Cardiac muscle cell (in vitro differentiated cells and primary cell): ENCODE data around the gene MTCL1. TPM values are rescaled to one million over a fixed set of nuclear protein-coding genes. Genes with fewer than 3 reads are reported as not detected.

Experiments used
- DNase-seq, 2 donors: peaks; one replicate each; pipeline versions ENCODE4 v3.0.0 to v3.0.0-alpha.2; 2010 to 2017; ENCODE audit warnings: low read depth in 1 of 2, low spot score in 1 of 2
- H3K27ac ChIP-seq: fragments of 200-600 bp; sonication (generic); 2 replicates; pipeline ENCODE4 v1.5.1; 2016
- H3K27me3 ChIP-seq: fragments of 200-600 bp; sonication (generic); 2 replicates; pipeline ENCODE4 v1.6.0; 2016; ENCODE audit warnings: control low read depth
- H3K36me3 ChIP-seq: fragments of 200-600 bp; sonication (generic); 2 replicates; pipeline ENCODE4 v1.5.1; 2016; ENCODE audit warnings: control low read depth
- H3K4me1 ChIP-seq: fragments of 200-600 bp; sonication (generic); 2 replicates; pipeline ENCODE4 v1.8.1; 2017; ENCODE audit warnings: low read depth, mild to moderate bottlenecking, mixed run types
- H3K4me3 ChIP-seq: fragments of 200-600 bp; sonication (generic); 2 replicates; pipeline ENCODE4 v1.5.1; 2016; ENCODE audit warnings: mild to moderate bottlenecking
- H3K9me3 ChIP-seq: fragments of 200-600 bp; sonication (generic); 2 replicates; pipeline ENCODE4 v1.5.1; 2017; ENCODE audit warnings: low read depth, mild to moderate bottlenecking, control low read depth
- polyA plus RNA-seq: library from polyadenylated mRNA; unstranded; fragments of >200 nt; fragmentation: Nextera tagmentation; extraction: Ambion mirVana; gene quantifications from 2 replicates; pipeline ENCODE4 v1.2.1, GENCODE V29; 2016
- total RNA-seq: library from RNA; depleted of rRNA; stranded (reverse); fragments of >200 nt; gene quantifications from 2 replicates; pipeline ENCODE4 v1.2.3, GENCODE V29; 2016
- TF ChIP-seq, protein P1 (sequence below): IDR thresholded peaks from 2 replicates; pipeline ENCODE4 v1.5.1; 2012; ENCODE audit warnings: low read depth, mild to moderate bottlenecking, low read length

The MTCL1 gene
- total and polyA plus RNA-seq, 2 experiments from 2014 or later: 1.8 to 9.6 TPM

- Histone ChIP-seq H3K36me3 (no peaks in the 10 kb centered on the region), H3K4me3 (no peak overlapping the region), H3K27ac (no peak overlapping the region), H3K9me3 (no peaks in the 10 kb centered on the region), H3K27me3 (no peaks in the 10 kb centered on the region), H3K4me1 (peaks cover 16% of the 10 kb centered on the region)
- TF ChIP-seq, protein P1, sequence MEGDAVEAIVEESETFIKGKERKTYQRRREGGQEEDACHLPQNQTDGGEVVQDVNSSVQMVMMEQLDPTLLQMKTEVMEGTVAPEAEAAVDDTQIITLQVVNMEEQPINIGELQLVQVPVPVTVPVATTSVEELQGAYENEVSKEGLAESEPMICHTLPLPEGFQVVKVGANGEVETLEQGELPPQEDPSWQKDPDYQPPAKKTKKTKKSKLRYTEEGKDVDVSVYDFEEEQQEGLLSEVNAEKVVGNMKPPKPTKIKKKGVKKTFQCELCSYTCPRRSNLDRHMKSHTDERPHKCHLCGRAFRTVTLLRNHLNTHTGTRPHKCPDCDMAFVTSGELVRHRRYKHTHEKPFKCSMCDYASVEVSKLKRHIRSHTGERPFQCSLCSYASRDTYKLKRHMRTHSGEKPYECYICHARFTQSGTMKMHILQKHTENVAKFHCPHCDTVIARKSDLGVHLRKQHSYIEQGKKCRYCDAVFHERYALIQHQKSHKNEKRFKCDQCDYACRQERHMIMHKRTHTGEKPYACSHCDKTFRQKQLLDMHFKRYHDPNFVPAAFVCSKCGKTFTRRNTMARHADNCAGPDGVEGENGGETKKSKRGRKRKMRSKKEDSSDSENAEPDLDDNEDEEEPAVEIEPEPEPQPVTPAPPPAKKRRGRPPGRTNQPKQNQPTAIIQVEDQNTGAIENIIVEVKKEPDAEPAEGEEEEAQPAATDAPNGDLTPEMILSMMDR: no peak
- no peak for DNase-seq
Observed at GRCh38 chr18:8800876-8801262, 95.5 kb downstream of the MTCL1 start.

DNA sequence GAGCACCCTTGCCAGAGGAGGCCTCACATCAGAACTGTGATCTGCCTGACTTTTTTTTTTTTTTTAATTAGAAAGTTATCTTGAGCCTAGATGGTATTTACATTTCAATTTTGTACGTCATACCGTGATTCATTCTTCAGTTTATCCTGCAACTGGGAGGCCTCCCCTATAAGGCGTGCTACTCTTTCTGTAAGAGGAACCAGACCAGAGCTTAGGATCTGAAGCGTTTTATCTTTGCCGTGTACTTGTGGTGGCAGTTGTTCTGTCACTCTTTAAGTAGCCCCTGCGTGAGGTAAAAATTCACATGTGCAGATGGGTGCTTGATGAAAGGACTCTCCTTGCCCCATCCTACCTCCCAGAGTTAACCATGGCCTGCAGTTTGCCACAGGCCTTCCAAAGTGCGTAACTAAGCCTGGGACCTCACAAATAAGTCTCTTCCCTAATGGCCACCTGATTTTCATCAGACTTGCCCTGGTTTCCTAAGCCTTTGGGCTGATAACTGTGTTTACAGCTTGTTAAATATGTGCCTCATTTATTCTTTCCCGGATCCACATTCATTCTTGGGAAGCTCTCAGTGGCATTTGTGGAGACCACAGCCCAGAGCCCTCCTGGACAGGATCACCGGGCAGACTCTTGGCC, 96.0 kb downstream of the MTCL1 start:
- H3K9me3 ChIP-seq: no peaks in the 10 kb centered on the region
- H3K36me3 ChIP-seq: no peaks in the 10 kb centered on the region
- peak; percentile 59 to 83 for DNase-seq
- no peaks in the 10 kb centered on the region for H3K27me3 ChIP-seq
- H3K27ac ChIP-seq: peak overlapping the region; percentile 14
- H3K4me1 ChIP-seq: peaks cover 16% of the 10 kb centered on the region
- TF ChIP-seq, protein P1: no peak
- H3K4me3 ChIP-seq: no peak overlapping the region

GRCh38 chr18:8802017-8802672, 96.8 kb downstream of the MTCL1 start:
- no peak overlapping the region for H3K4me3 ChIP-seq
- no peaks in the 10 kb centered on the region for H3K9me3 ChIP-seq
- no peak overlapping the region for H3K27ac ChIP-seq
- TF ChIP-seq, protein P1: no peak
- no peaks in the 10 kb centered on the region for H3K27me3 ChIP-seq
- DNase-seq: no peak
- peaks cover 17% of the 10 kb centered on the region for H3K4me1 ChIP-seq
- no peaks in the 10 kb centered on the region for H3K36me3 ChIP-seq

DNA sequence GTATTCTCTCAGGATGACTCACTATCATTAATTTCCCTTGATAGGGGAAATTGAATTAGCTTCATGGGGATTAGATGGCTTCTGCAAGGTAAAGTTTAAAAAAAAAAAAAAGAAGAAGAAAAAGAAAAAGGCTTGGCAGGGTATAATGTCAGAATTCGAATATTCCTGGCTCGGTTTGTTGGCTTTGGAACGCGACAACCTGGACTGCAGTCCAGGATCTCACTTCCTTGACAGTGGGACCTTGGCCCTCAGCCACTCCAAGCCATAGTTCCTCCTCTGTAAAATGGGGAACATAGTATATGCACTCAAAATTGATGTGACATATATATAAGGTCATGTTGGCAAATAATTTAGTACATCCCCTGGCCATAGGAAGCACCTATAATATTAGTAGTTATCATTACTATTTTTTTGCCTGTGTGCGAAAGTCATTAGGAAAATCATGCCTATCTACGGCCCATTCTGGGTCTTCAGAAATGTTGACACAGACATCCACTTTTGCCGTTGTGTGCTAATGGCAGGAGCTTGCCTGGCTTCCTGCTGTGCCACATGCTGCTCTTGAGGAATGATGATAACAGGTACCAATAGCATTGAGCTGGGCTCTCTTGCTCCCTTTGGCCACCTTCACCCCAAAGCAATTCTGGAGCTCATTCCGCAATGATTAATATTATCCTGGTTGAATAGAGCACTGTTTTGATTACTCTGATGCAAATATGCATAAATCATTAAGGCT, 97.9 kb downstream of the MTCL1 start:
- TF ChIP-seq, protein P1: no peak
- no peak for DNase-seq
- H3K9me3 ChIP-seq: no peaks in the 10 kb centered on the region
- no peak overlapping the region for H3K27ac ChIP-seq
- H3K27me3 ChIP-seq: no peaks in the 10 kb centered on the region
- no peaks in the 10 kb centered on the region for H3K36me3 ChIP-seq
- no peak overlapping the region for H3K4me3 ChIP-seq
- H3K4me1 ChIP-seq: peaks cover 21% of the 10 kb centered on the region

- TF ChIP-seq, protein P1: no peak
- H3K4me1 ChIP-seq: peaks cover 21% of the 10 kb centered on the region
Observed at GRCh38 chr18:8803957-8804356, 98.6 kb downstream of the MTCL1 start.

More at GRCh38 chr18:8803957-8804356, 98.6 kb downstream of the MTCL1 start:
- Histone ChIP-seq H3K4me3 (no peak overlapping the region), H3K36me3 (no peaks in the 10 kb centered on the region), H3K27ac (no peak overlapping the region), H3K9me3 (no peaks in the 10 kb centered on the region), H3K27me3 (no peaks in the 10 kb centered on the region)
- no peak for DNase-seq
